Colonic mucosa (tissue), 4 donors: ENCODE results near the gene SLC25A42. TPM values are rescaled to one million over a fixed set of nuclear protein-coding genes. Genes with fewer than 3 reads are reported as not detected.
"Not testable (repeated sequence)": the region's sequence is repeated elsewhere in the genome, so short reads cannot be mapped to it uniquely, and the experiment has no call there.

Source experiments
- DNase-seq: peaks from one replicate; pipeline ENCODE4 v3.0.0-alpha.2; 2020
- H3K27ac ChIP-seq: fragments of 200-600 bp; one replicate; pipeline ENCODE4 v1.8.0; 2021
- H3K27me3 ChIP-seq: fragments of 200-600 bp; one replicate; pipeline ENCODE4 v1.8.0; 2021
- H3K36me3 ChIP-seq: fragments of 200-600 bp; one replicate; pipeline ENCODE4 v1.8.0; 2021
- H3K4me1 ChIP-seq: fragments of 200-600 bp; one replicate; pipeline ENCODE4 v1.8.0; 2021; ENCODE audit warnings: mild to moderate bottlenecking
- H3K4me3 ChIP-seq: fragments of 200-600 bp; one replicate; pipeline ENCODE4 v1.8.0; 2021
- H3K9ac ChIP-seq, 2 donors: one replicate each; pipeline ENCODE4 v1.7.0; 2013; ENCODE audit warnings: control low read depth in 2 of 2, low read depth in 2 of 2, low read length in 2 of 2
- H3K9me3 ChIP-seq: fragments of 200-600 bp; one replicate; pipeline ENCODE4 v1.8.0; 2021
- CTCF ChIP-seq: fragments of 200-600 bp; IDR thresholded peaks from one replicate; pipeline ENCODE4 v1.8.0; 2022; ENCODE audit warnings: antibody characterized with exemption, mild to moderate bottlenecking
- intact Hi-C: fragments of 100-400 bp; cut with DNase I; formaldehyde crosslinking; loops from one replicate; pipeline ENCODE4 v1.14.1; 2022
- total RNA-seq, 2 donors: library from RNA; stranded (reverse); fragmentation: NEBNext Ultra II Directional in 1 of 2; extraction: Animal tissue kit (Norgen Biotek cat#: 25700) in 1 of 2; gene quantifications; one replicate each; pipeline ENCODE4 v1.2.1, GENCODE V29; 2021
- donor health status: healthy.
- donor health status: DM: no; HTN: no; CAD: no.
- donor health status: DM: no; HTN: no; CAD: no.

Gene SLC25A42
- total RNA-seq, 2 donors from 2014 or later = 3.7 to 7.9 TPM

- H3K9ac ChIP-seq = no peak overlapping the region
- TF ChIP-seq CTCF = no peak
- DNase-seq = no peak
Measured at GRCh38 chr19:19103167-19103566, 39.4 kb downstream of the SLC25A42 start.

DNA sequence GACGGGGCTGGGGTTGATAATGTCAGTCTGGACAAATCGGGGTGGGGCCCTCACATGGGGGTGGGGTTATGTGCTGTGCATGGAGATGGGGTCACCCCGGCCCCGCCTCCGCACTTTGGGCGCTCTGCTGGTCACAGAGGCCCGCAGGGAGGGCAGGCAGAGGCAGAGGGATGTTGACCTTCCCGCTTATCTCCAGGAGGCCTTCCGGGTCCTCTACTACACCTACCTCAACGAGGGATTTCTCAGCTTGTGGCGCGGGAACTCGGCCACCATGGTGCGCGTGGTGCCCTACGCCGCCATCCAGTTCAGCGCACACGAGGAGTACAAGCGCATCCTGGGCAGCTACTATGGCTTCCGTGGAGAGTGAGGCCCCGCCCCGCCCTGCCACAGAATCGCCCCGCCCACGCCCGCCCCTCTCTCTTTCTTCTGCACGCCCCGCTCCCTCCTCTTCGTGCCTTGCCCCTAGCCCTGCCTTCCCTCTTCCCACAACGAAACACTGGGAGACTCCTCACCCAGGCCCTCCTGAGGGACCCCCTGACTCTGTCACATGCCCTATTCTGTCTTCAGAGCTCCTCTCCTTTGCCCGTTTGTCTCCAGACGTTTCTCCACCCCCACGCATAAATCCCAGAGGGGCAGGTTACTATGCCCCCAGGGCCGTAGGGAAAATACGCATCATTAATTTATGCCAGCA is 41.7 kb downstream of the SLC25A42 start:
- Histone ChIP-seq H3K4me3 (peak overlapping the region; percentile 29), H3K27me3 (no peaks in the 10 kb centered on the region), H3K27ac (no peak overlapping the region), H3K4me1 (no peaks in the 10 kb centered on the region), H3K9ac (peak overlapping the region in 1 of 2 donors; percentile 38), H3K36me3 (no peaks in the 10 kb centered on the region), H3K9me3 (no peaks in the 10 kb centered on the region)
- intact Hi-C loops = no loop called here
- no peak for TF ChIP-seq CTCF
- DNase-seq = peak; percentile 74

More at GRCh38 chr19:19103167-19103566, 39.4 kb downstream of the SLC25A42 start:
- H3K27me3 ChIP-seq = no peaks in the 10 kb centered on the region
- H3K27ac ChIP-seq = no peak overlapping the region
- no peaks in the 10 kb centered on the region for H3K36me3 ChIP-seq
- intact Hi-C loops = no loop called here
- H3K4me1 ChIP-seq = no peaks in the 10 kb centered on the region
- H3K9me3 ChIP-seq = no peaks in the 10 kb centered on the region
- no peak overlapping the region for H3K4me3 ChIP-seq

DNA sequence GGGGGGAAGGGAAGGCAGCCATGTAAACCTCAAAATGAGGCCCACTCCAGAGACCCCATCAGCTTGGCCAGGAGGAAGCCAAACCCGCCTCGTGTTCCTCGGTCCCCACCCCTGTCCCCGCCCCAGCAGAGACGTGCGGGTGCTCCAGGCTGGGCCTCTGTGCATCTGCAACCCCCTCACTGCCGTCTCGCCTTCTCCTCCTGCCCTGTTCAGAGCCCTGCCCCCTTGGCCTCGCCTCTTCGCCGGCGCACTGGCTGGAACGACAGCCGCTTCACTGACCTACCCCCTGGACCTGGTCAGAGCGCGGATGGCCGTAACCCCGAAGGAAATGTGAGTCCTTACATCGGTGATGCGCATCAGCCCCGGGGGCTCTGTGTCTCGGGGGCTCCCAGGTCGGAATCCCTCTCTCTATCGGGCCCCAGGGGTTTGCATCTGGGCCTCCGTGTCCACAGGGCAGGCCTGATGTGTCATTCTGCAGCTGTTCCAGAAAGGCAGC is 42.3 kb downstream of the SLC25A42 start:
- H3K36me3 ChIP-seq = no peaks in the 10 kb centered on the region
- no peak overlapping the region for H3K9ac ChIP-seq
- DNase-seq = peak; percentile 39
- H3K4me3 ChIP-seq = peak overlapping the region; percentile 27
- H3K9me3 ChIP-seq = no peaks in the 10 kb centered on the region
- no peaks in the 10 kb centered on the region for H3K27me3 ChIP-seq
- no peaks in the 10 kb centered on the region for H3K4me1 ChIP-seq
- intact Hi-C loops = no loop called here
- TF ChIP-seq CTCF = no peak
- H3K27ac ChIP-seq = no peak overlapping the region

GRCh38 chr19:19106938-19107337 is 43.1 kb downstream of the SLC25A42 start:
- DNase-seq, H3K36me3 ChIP-seq, H3K27ac ChIP-seq, intact Hi-C loops, H3K9me3 ChIP-seq, H3K27me3 ChIP-seq, H3K9ac ChIP-seq, H3K4me1 ChIP-seq, H3K4me3 ChIP-seq: not testable (repeated sequence)

DNA sequence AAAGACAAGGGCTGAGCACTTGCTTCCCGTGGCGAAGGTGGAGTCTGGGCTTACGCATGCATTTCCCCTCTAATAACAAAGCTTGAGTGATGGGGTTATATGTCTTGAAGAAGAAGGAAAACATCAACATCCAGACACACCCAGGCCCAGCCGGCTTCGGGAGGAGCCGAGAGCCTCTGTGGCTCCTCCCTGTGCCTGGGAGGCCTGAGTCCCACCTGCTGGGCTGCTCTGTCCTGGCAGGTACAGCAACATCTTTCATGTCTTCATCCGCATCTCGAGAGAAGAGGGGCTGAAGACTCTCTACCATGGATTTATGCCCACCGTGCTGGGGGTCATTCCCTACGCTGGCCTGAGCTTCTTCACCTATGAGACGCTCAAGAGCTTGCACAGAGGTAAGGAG is 43.9 kb downstream of the SLC25A42 start:
- Histone ChIP-seq H3K4me3 (no peak overlapping the region), H3K9me3 (no peaks in the 10 kb centered on the region), H3K9ac (no peak overlapping the region), H3K36me3 (no peaks in the 10 kb centered on the region), H3K27ac (no peak overlapping the region), H3K27me3 (no peaks in the 10 kb centered on the region), H3K4me1 (no peaks in the 10 kb centered on the region)
- intact Hi-C loops = no loop called here
- DNase-seq = no peak
- TF ChIP-seq CTCF = no peak

GRCh38 chr19:19109601-19110000 is 45.8 kb downstream of the SLC25A42 start:
- no peak overlapping the region for H3K27ac ChIP-seq
- DNase-seq = no peak
- no peaks in the 10 kb centered on the region for H3K9me3 ChIP-seq
- TF ChIP-seq CTCF = no peak
- no peaks in the 10 kb centered on the region for H3K27me3 ChIP-seq
- H3K4me1 ChIP-seq = no peaks in the 10 kb centered on the region
- no peak overlapping the region for H3K4me3 ChIP-seq
- no peaks in the 10 kb centered on the region for H3K36me3 ChIP-seq
- intact Hi-C loops = no loop called here
- H3K9ac ChIP-seq = no peak overlapping the region
